SK-N-SH (cell line): ENCODE data around the gene PGAP3.

ENCODE experiments used
- CTCF ChIP-seq: fragments of 200-600 bp; sonication (generic); IDR thresholded peaks from 2 replicates; pipeline ENCODE4 v1.6.1; 2017; ENCODE audit warnings: antibody characterized with exemption, mild to moderate bottlenecking, moderate library complexity
- EP300 ChIP-seq, 2 experiments: IDR thresholded peaks; 2 replicates each; pipeline versions ENCODE4 v1.4.0 to v1.6.1; 2012; ENCODE audit warnings: borderline replicate concordance in 1 of 2, low read depth in 1 of 2, low read length in 1 of 2
- EZH2phosphoT487 ChIP-seq: fragments of 200-600 bp; sonication (generic); IDR thresholded peaks from 2 replicates; pipeline ENCODE4 v1.6.1; 2017; ENCODE audit warnings: low read depth, mixed run types, mild to moderate bottlenecking, antibody characterized with exemption, moderate library complexity, borderline replicate concordance
- MXI1 ChIP-seq: IDR thresholded peaks from 2 replicates; pipeline ENCODE4 v1.6.1; 2012; ENCODE audit warnings: mild to moderate bottlenecking, low read depth, low read length, improper control_type of control experiment
- RCOR1 ChIP-seq: fragments of 150-350 bp; IDR thresholded peaks from 2 replicates; pipeline ENCODE4 v1.6.1; 2017; ENCODE audit warnings: antibody characterized with exemption, low read length
- REST ChIP-seq: IDR thresholded peaks from 2 replicates; pipeline ENCODE4 v1.6.1; 2012; ENCODE audit warnings: mild to moderate bottlenecking, low read depth, low read length, moderate library complexity
- SMC3 ChIP-seq: IDR thresholded peaks from 2 replicates; pipeline ENCODE4 v1.6.1; 2012; ENCODE audit warnings: low read depth, low read length, improper control_type of control experiment
- TCF12 ChIP-seq: IDR thresholded peaks from 2 replicates; pipeline ENCODE4 v1.4.0; 2012
- TF ChIP-seq, protein P1 (sequence below): IDR thresholded peaks from 2 replicates; pipeline ENCODE4 v1.4.0; 2012; ENCODE audit warnings: low read depth

GRCh38 chr17:39670746-39671145, 17.1 kb downstream of the PGAP3 start:
- TF ChIP-seq SMC3 (no peak), EZH2phosphoT487 (no peak), CTCF (no peak), TCF12 (no peak), MXI1 (no peak), REST (no peak), EP300 (IDR thresholded peaks at IDR 0.05; ENCODE audit: borderline replicate concordance in 1 of 2, low read depth in 1 of 2, low read length in 1 of 2) (no peak), RCOR1 (no peak)
- TF ChIP-seq, protein P1, sequence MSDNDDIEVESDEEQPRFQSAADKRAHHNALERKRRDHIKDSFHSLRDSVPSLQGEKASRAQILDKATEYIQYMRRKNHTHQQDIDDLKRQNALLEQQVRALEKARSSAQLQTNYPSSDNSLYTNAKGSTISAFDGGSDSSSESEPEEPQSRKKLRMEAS, result no peak
